ENCODE measurements around the gene GRID2. TPM values are rescaled to one million over a fixed set of nuclear protein-coding genes. Genes with fewer than 3 reads are reported as not detected.

Gene GRID2
- total RNA-seq, 2 experiments from 2014 or later: not detected

- no peaks in the 10 kb centered on the region for H3K27me3 Mint-ChIP-seq
- CTCF ChIA-PET: no interaction called here
- intact Hi-C loops (cut with DNase I, micrococcal nuclease): no loop called here
- DNase-seq (no peak), ATAC-seq (no peak)
- H3K4me1 Mint-ChIP-seq: no peaks in the 10 kb centered on the region
- POLR2A ChIA-PET: no interaction called here
- H3K36me3 Mint-ChIP-seq (ENCODE audit: low read depth): no peaks in the 10 kb centered on the region
- no peak overlapping the region for H3K27ac Mint-ChIP-seq
- H3K9me3 Mint-ChIP-seq (ENCODE audit: low read depth): no peaks in the 10 kb centered on the region
- H3K4me3 Mint-ChIP-seq: no peak overlapping the region
Measured at GRCh38 chr4:93147524-93148212, 843.9 kb downstream of the GRID2 start.

GRCh38 chr4:93152491-93152890 is 848.7 kb downstream of the GRID2 start:
- H3K9me3 Mint-ChIP-seq (ENCODE audit: low read depth): peaks cover 5% of the 10 kb centered on the region
- no peaks in the 10 kb centered on the region for H3K27me3 Mint-ChIP-seq
- no peak for ATAC-seq

DNA sequence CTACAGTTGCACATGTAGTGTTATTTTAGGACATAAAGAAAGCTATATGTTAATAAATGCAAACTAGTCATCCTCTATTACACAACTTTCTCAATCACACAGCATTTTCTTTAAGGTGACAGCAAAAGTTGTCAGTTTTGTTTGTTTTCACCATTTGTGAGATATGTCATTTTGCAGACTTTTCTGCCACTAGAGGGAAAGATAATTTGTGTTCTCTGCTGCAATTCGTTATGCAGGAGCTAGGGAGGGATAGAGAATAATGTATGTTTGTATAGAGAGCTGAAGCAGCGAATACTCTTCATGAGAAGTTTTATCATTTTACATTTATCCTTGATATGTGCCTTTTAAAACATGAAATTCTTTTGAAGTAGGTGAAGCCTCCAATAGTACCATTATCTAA is 854.2 kb downstream of the GRID2 start:
- ATAC-seq (no peak), DNase-seq (no peak)
- intact Hi-C loops (cut with DNase I, micrococcal nuclease): no loop called here
- no peak overlapping the region for H3K27ac Mint-ChIP-seq
- H3K9me3 Mint-ChIP-seq (ENCODE audit: low read depth): peaks cover 5% of the 10 kb centered on the region
- ChIA-PET POLR2A (no interaction called here), CTCF (no interaction called here)
- no peak overlapping the region for H3K4me3 Mint-ChIP-seq
- no peaks in the 10 kb centered on the region for H3K36me3 Mint-ChIP-seq (ENCODE audit: low read depth)
- no peaks in the 10 kb centered on the region for H3K4me1 Mint-ChIP-seq
- H3K27me3 Mint-ChIP-seq: no peaks in the 10 kb centered on the region

More at GRCh38 chr4:93152491-93152890, 848.7 kb downstream of the GRID2 start:
- Mint-ChIP-seq H3K27ac (no peak overlapping the region), H3K36me3 (ENCODE audit: low read depth) (no peaks in the 10 kb centered on the region), H3K4me3 (no peak overlapping the region), H3K4me1 (no peaks in the 10 kb centered on the region)
- intact Hi-C loops (cut with DNase I, micrococcal nuclease): no loop called here
- DNase-seq: no peak
- ChIA-PET POLR2A (no interaction called here), CTCF (no interaction called here)

GRCh38 chr4:93168053-93168452 is 864.3 kb downstream of the GRID2 start:
- no peaks in the 10 kb centered on the region for H3K4me1 Mint-ChIP-seq
- H3K27ac Mint-ChIP-seq: no peak overlapping the region
- no peaks in the 10 kb centered on the region for H3K36me3 Mint-ChIP-seq (ENCODE audit: low read depth)
- intact Hi-C loops (cut with DNase I, micrococcal nuclease): no loop called here
- DNase-seq (no peak), ATAC-seq (no peak)
- no peak overlapping the region for H3K4me3 Mint-ChIP-seq
- POLR2A ChIA-PET: no interaction called here
- CTCF ChIA-PET: no interaction called here
- H3K27me3 Mint-ChIP-seq: no peaks in the 10 kb centered on the region
- H3K9me3 Mint-ChIP-seq (ENCODE audit: low read depth): peaks cover 4% of the 10 kb centered on the region

- no peaks in the 10 kb centered on the region for H3K27me3 Mint-ChIP-seq
- H3K36me3 Mint-ChIP-seq (ENCODE audit: low read depth): no peaks in the 10 kb centered on the region
- peaks cover 6% of the 10 kb centered on the region for H3K9me3 Mint-ChIP-seq (ENCODE audit: low read depth)
- intact Hi-C loops (cut with DNase I, micrococcal nuclease): no loop called here
- CTCF ChIA-PET: interaction anchor here (0.7 kb wide), 1 partner anchor 826 kb away, joined by 4 read pairs; no protein-coding TSS in a partner anchor
- no peak overlapping the region for H3K27ac Mint-ChIP-seq
- H3K4me1 Mint-ChIP-seq: no peaks in the 10 kb centered on the region
- POLR2A ChIA-PET: no interaction called here
- ATAC-seq (no peak), DNase-seq (no peak)
- no peak overlapping the region for H3K4me3 Mint-ChIP-seq
Measured at GRCh38 chr4:93169966-93170365, 866.2 kb downstream of the GRID2 start.

DNA sequence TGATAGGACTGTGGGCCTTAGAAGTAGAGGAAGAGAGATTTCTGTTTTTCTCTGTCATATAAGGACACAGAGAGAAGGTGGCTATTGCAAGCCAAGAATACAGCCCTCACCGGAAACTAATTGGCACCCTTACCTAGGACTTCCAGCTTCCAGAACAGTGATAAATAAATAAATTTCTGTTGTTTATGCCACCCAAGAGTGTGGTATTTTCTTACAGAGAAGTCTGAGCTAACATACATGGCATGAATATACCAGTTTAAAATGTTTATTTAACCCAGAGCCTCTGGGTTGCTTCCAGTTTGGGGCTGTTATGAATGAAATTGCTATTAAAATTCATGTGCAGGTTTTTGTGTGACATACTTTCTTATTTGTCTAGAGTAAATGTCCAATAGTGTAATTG is 870.8 kb downstream of the GRID2 start:
- ATAC-seq (no peak), DNase-seq (no peak)
- H3K4me1 Mint-ChIP-seq: no peaks in the 10 kb centered on the region
- peaks cover 6% of the 10 kb centered on the region for H3K9me3 Mint-ChIP-seq (ENCODE audit: low read depth)
- no peaks in the 10 kb centered on the region for H3K27me3 Mint-ChIP-seq
- CTCF ChIA-PET: no interaction called here
- no peak overlapping the region for H3K4me3 Mint-ChIP-seq
- no peaks in the 10 kb centered on the region for H3K36me3 Mint-ChIP-seq (ENCODE audit: low read depth)
- H3K27ac Mint-ChIP-seq: no peak overlapping the region
- POLR2A ChIA-PET: no interaction called here
- intact Hi-C loops (cut with DNase I, micrococcal nuclease): no loop called here

DNA sequence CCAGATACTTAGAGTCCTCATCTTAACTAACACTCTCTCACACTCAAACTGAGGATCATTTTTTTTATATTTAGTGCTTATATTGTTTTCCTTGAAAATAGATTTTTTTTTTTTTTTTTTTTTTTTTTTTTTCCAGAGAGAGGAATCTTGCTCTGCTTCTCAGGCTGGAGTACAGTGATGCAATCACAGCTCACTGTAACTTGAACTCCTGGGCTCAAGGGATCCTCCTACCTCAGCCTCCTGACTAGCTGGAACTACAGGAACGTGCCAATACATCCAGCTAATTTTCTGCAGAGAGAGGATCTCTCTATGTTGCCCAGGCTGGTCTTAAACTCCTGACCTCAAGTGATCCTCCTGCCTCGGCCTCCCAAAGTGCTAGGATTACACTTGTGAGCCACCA is 874.5 kb downstream of the GRID2 start:
- Mint-ChIP-seq H3K4me3 (no peak overlapping the region), H3K27ac (no peak overlapping the region), H3K4me1 (no peaks in the 10 kb centered on the region), H3K9me3 (ENCODE audit: low read depth) (peaks cover 1% of the 10 kb centered on the region), H3K27me3 (no peaks in the 10 kb centered on the region), H3K36me3 (ENCODE audit: low read depth) (no peaks in the 10 kb centered on the region)
- ATAC-seq (no peak), DNase-seq (no peak)
- POLR2A ChIA-PET: no interaction called here
- CTCF ChIA-PET: no interaction called here
- intact Hi-C loops (cut with DNase I, micrococcal nuclease): no loop called here

GRCh38 chr4:93179044-93179443 is 875.3 kb downstream of the GRID2 start:
- Mint-ChIP-seq H3K36me3 (ENCODE audit: low read depth) (no peaks in the 10 kb centered on the region), H3K4me1 (no peaks in the 10 kb centered on the region), H3K27ac (no peak overlapping the region), H3K27me3 (no peaks in the 10 kb centered on the region), H3K4me3 (no peak overlapping the region), H3K9me3 (ENCODE audit: low read depth) (peaks cover 2% of the 10 kb centered on the region)
- ChIA-PET POLR2A (no interaction called here), CTCF (no interaction called here)
- DNase-seq: no peak
- intact Hi-C loops (cut with DNase I, micrococcal nuclease): no loop called here
- ATAC-seq: no peak

- Mint-ChIP-seq H3K27me3 (no peaks in the 10 kb centered on the region), H3K4me1 (no peaks in the 10 kb centered on the region), H3K27ac (no peak overlapping the region), H3K9me3 (ENCODE audit: low read depth) (peaks cover 2% of the 10 kb centered on the region), H3K36me3 (ENCODE audit: low read depth) (no peaks in the 10 kb centered on the region), H3K4me3 (no peak overlapping the region)
- intact Hi-C loops (cut with DNase I, micrococcal nuclease): no loop called here
- ATAC-seq (no peak), DNase-seq (no peak)
- CTCF ChIA-PET: no interaction called here
- POLR2A ChIA-PET: no interaction called here
Measured at GRCh38 chr4:93182722-93183121, 879.0 kb downstream of the GRID2 start.

- Mint-ChIP-seq H3K36me3 (ENCODE audit: low read depth) (no peaks in the 10 kb centered on the region), H3K4me3 (no peak overlapping the region), H3K9me3 (ENCODE audit: low read depth) (peaks cover 2% of the 10 kb centered on the region), H3K27ac (no peak overlapping the region), H3K4me1 (no peaks in the 10 kb centered on the region), H3K27me3 (no peaks in the 10 kb centered on the region)
- ChIA-PET CTCF (no interaction called here), POLR2A (no interaction called here)
- DNase-seq: no peak
- ATAC-seq: no peak
- intact Hi-C loops (cut with DNase I, micrococcal nuclease): no loop called here
Measured at GRCh38 chr4:93183576-93183975, 879.8 kb downstream of the GRID2 start.

GRCh38 chr4:93184053-93184452 is 880.3 kb downstream of the GRID2 start:
- peaks cover 2% of the 10 kb centered on the region for H3K9me3 Mint-ChIP-seq (ENCODE audit: low read depth)

GRCh38 chr4:93186846-93187245 is 883.1 kb downstream of the GRID2 start:
- ATAC-seq (no peak), DNase-seq (no peak)
- CTCF ChIA-PET: no interaction called here
- no peaks in the 10 kb centered on the region for H3K4me1 Mint-ChIP-seq
- H3K9me3 Mint-ChIP-seq (ENCODE audit: low read depth): peaks cover 2% of the 10 kb centered on the region
- intact Hi-C loops (cut with DNase I, micrococcal nuclease): no loop called here
- H3K4me3 Mint-ChIP-seq: no peak overlapping the region
- POLR2A ChIA-PET: no interaction called here
- no peaks in the 10 kb centered on the region for H3K36me3 Mint-ChIP-seq (ENCODE audit: low read depth)
- H3K27ac Mint-ChIP-seq: no peak overlapping the region
- H3K27me3 Mint-ChIP-seq: no peaks in the 10 kb centered on the region

More at GRCh38 chr4:93184053-93184452, 880.3 kb downstream of the GRID2 start:
- ATAC-seq (no peak), DNase-seq (no peak)
- H3K27ac Mint-ChIP-seq: no peak overlapping the region
- no peaks in the 10 kb centered on the region for H3K4me1 Mint-ChIP-seq
- CTCF ChIA-PET: no interaction called here
- H3K36me3 Mint-ChIP-seq (ENCODE audit: low read depth): no peaks in the 10 kb centered on the region
- intact Hi-C loops (cut with DNase I, micrococcal nuclease): no loop called here
- no peak overlapping the region for H3K4me3 Mint-ChIP-seq
- POLR2A ChIA-PET: no interaction called here
- H3K27me3 Mint-ChIP-seq: no peaks in the 10 kb centered on the region

DNA sequence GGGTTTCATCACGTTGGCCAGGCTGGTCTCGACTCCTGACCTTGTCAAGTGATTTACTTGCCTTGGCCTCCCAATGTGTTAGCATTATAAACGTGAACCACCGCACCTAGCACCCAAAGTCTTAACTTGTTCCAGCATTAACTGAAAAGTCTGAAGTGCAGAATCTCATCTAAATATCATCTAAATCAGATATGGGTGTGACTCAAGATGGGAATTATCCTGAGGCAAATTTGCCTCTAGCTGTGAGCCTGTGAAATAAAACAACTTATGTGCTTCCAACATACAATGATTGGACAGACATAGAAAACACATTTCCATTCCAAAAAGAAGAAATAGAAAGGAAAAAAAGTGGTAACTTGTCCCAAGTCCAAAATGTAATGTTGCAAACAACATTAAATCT is 883.7 kb downstream of the GRID2 start:
- H3K36me3 Mint-ChIP-seq (ENCODE audit: low read depth): no peaks in the 10 kb centered on the region
- no peak overlapping the region for H3K27ac Mint-ChIP-seq
- no peaks in the 10 kb centered on the region for H3K27me3 Mint-ChIP-seq
- DNase-seq (no peak), ATAC-seq (no peak)
- ChIA-PET CTCF (no interaction called here), POLR2A (no interaction called here)
- no peak overlapping the region for H3K4me3 Mint-ChIP-seq
- intact Hi-C loops (cut with DNase I, micrococcal nuclease): no loop called here
- no peaks in the 10 kb centered on the region for H3K4me1 Mint-ChIP-seq
- peaks cover 2% of the 10 kb centered on the region for H3K9me3 Mint-ChIP-seq (ENCODE audit: low read depth)

Data from activated CD4-positive, alpha-beta T cell treated with anti-CD3 and anti-CD28 coated beads for 36 hours (primary cell).